B cell (primary cell): Measurements from ENCODE around the gene DSCAML1. TPM values are rescaled to one million over a fixed set of nuclear protein-coding genes. Genes with fewer than 3 reads are reported as not detected.

Source experiments
- ATAC-seq: fragments of 200-7000 bp; cut with Tn5 transposase; one replicate; pipeline ENCODE4 v1.10.0; 2021; ENCODE audit warnings: low read depth, mild to moderate bottlenecking, moderate number of reproducible peaks, moderate library complexity
- CTCF ChIA-PET: fragments of 350-600 bp; sonication (Branson Sonifier 250); formaldehyde crosslinking; loops from one replicate; lab custom pipeline; 2021; ENCODE audit warnings: antibody characterized with exemption, inconsistent platforms; lab: Charles Lee
- POLR2A ChIA-PET: fragments of 350-600 bp; sonication (Branson Sonifier 250); formaldehyde crosslinking; loops from one replicate; lab custom pipeline; 2021; ENCODE audit warnings: antibody characterized with exemption; lab: Charles Lee
- DNase-seq: peaks from one replicate; pipeline ENCODE4 v3.0.0; 2013
- H2AFZ ChIP-seq: 2 replicates; pipeline ENCODE4 v1.6.1; 2012; ENCODE audit warnings: mild to moderate bottlenecking, low read depth, low read length; ENCODE audit not compliant: insufficient read depth, poor library complexity, severe bottlenecking
- H3K27ac ChIP-seq, 2 donors: 1 replicate in 1 of 2; 2 replicates in 1 of 2; pipeline ENCODE4 v1.5.1; 2012 to 2013; ENCODE audit warnings: low read length in 2 of 2, mild to moderate bottlenecking in 2 of 2, moderate library complexity in 1 of 2
- H3K27me3 ChIP-seq, 4 experiments: fragments of 200-600 bp in 1 of 4; sonication (generic) in 1 of 4; replicated peaks in 1 of 4; 1 replicate in 2 of 4; 2 replicates in 2 of 4; pipeline versions ENCODE4 v1.6.1 to v1.7.0; 2013 to 2016; ENCODE audit warnings: low read length in 3 of 4, mild to moderate bottlenecking in 2 of 4, mixed read lengths in 1 of 4, moderate library complexity in 1 of 4; ENCODE audit not compliant: insufficient read depth in 4 of 4, control insufficient read depth in 3 of 4; ENCODE audit errors: control extremely low read depth in 1 of 4
- H3K36me3 ChIP-seq, 2 experiments: replicated peaks in 1 of 2; 1 replicate in 1 of 2; 2 replicates in 1 of 2; pipeline versions ENCODE4 v1.6.1 to v1.7.1; 2013; ENCODE audit warnings: low read length in 1 of 2; ENCODE audit not compliant: insufficient read depth in 2 of 2, control insufficient read depth in 1 of 2; ENCODE audit errors: control extremely low read depth in 1 of 2, extremely low read depth in 1 of 2
- H3K4me1 ChIP-seq, 2 donors: fragments of 200-600 bp in 1 of 2; sonication (generic) in 1 of 2; 1 replicate in 1 of 2; 2 replicates in 1 of 2; pipeline versions ENCODE4 v1.5.1 to v1.6.1; 2013 to 2017; ENCODE audit warnings: low read length in 2 of 2; ENCODE audit not compliant: control insufficient read depth in 2 of 2, insufficient read depth in 2 of 2
- H3K4me2 ChIP-seq: replicated peaks from 2 replicates; pipeline ENCODE3; 2012; ENCODE audit warnings: mild to moderate bottlenecking, low read depth, low read length; ENCODE audit not compliant: poor library complexity, severe bottlenecking
- H3K4me3 ChIP-seq, 5 experiments: fragments of 200-600 bp in 1 of 5; sonication (generic) in 1 of 5; 1 replicate in 3 of 5; 2 replicates in 2 of 5; pipeline versions ENCODE4 v1.5.1 to v1.7.0; 2011 to 2016; ENCODE audit warnings: low read length in 4 of 5, mild to moderate bottlenecking in 4 of 5, low read depth in 2 of 5, control low read depth in 1 of 5, moderate library complexity in 1 of 5; ENCODE audit not compliant: insufficient read depth in 1 of 5; ENCODE audit errors: control extremely low read depth in 1 of 5, extremely low read depth in 1 of 5
- H3K79me2 ChIP-seq: fragments of 200-600 bp; sonication (generic); one replicate; pipeline ENCODE4 v1.6.0; 2016; ENCODE audit warnings: low read length; ENCODE audit not compliant: control insufficient read depth, insufficient read depth
- H3K9ac ChIP-seq: fragments of 200-600 bp; sonication (generic); 2 replicates; pipeline ENCODE4 v1.6.1; 2017; ENCODE audit warnings: mild to moderate bottlenecking, low read length, moderate library complexity
- H3K9me3 ChIP-seq, 3 donors: one replicate each; pipeline versions ENCODE4 v1.6.1 to v1.7.1; 2013; ENCODE audit warnings: low read length in 2 of 3; ENCODE audit not compliant: control insufficient read depth in 2 of 3, insufficient read depth in 1 of 3; ENCODE audit errors: control extremely low read depth in 1 of 3
- H4K20me1 ChIP-seq: 2 replicates; pipeline ENCODE4 v1.6.0; 2012; ENCODE audit warnings: mild to moderate bottlenecking, low read length; ENCODE audit not compliant: insufficient read depth, control insufficient read depth, poor library complexity, severe bottlenecking
- H3K27ac Mint-ChIP-seq: one replicate; pipeline ENCODE4 v1.8.0; 2021; ENCODE audit warnings: mixed read lengths
- H3K27me3 Mint-ChIP-seq: one replicate; pipeline ENCODE4 v1.8.0; 2021; ENCODE audit warnings: mixed read lengths
- H3K4me1 Mint-ChIP-seq: one replicate; pipeline ENCODE4 v1.8.0; 2021; ENCODE audit warnings: mixed read lengths
- H3K4me3 Mint-ChIP-seq: one replicate; pipeline ENCODE4 v1.8.0; 2021; ENCODE audit warnings: mixed read lengths
- H3K9me3 Mint-ChIP-seq: one replicate; pipeline ENCODE4 v1.8.0; 2022; ENCODE audit warnings: mixed read lengths; ENCODE audit not compliant: insufficient read depth
- CTCF ChIP-seq: fragments of 200-600 bp; IDR thresholded peaks from one replicate; pipeline ENCODE4 v1.8.0; 2022; ENCODE audit warnings: antibody characterized with exemption, mild to moderate bottlenecking
- EZH2 ChIP-seq: IDR thresholded peaks from 2 replicates; pipeline ENCODE4 v1.6.1; 2012; ENCODE audit warnings: borderline replicate concordance, low read depth, mild to moderate bottlenecking, moderate library complexity, low read length; ENCODE audit not compliant: insufficient read depth, poor library complexity, severe bottlenecking
- WGBS: methylation state at CpG from one replicate; pipeline ENCODE4 v1.1.5; 2013; ENCODE audit warnings: missing lambda C conversion rate; ENCODE audit not compliant: insufficient coverage; 5-methylcytosine and 5-hydroxymethylcytosine counted together
- intact Hi-C: fragments of 100-400 bp; cut with micrococcal nuclease; formaldehyde crosslinking; loops from one replicate; pipeline ENCODE4 v1.10.0; 2022
- polyA plus RNA-seq: library from polyadenylated mRNA; depleted of rRNA; stranded (reverse); fragments of >200 nt; gene quantifications from 2 replicates; pipeline ENCODE4 v1.2.3, GENCODE V29; 2012
- total RNA-seq, 2 donors: library from RNA; stranded (reverse); fragments of 120-200 nt in 1 of 2; gene quantifications; 1 replicate in 1 of 2; 2 replicates in 1 of 2; pipeline versions ENCODE4 v1.2.3 to v1.2.4, GENCODE V29; 2013 to 2022

The DSCAML1 gene
- total and polyA plus RNA-seq, 2 donors (not counting 1 experiment from before 2014, with no cell fraction given) = 1.2 to 6.2 TPM

GRCh38 chr11:117678658-117679406 is 118.2 kb downstream of the DSCAML1 start:
- Mint-ChIP-seq H3K4me3 (no peak overlapping the region), H3K27me3 (peaks cover 50% of the 10 kb centered on the region), H3K4me1 (no peaks in the 10 kb centered on the region), H3K9me3 (no peaks in the 10 kb centered on the region), H3K27ac (no peak overlapping the region)
- H3K27ac ChIP-seq = no peak overlapping the region
- no peaks in the 10 kb centered on the region for H3K4me1 ChIP-seq
- no peaks in the 10 kb centered on the region for H3K9me3 ChIP-seq
- WGBS = 90% methylated on average over 18 of the region's 18 CpGs
- H3K4me3 ChIP-seq = no peak overlapping the region
- ChIA-PET POLR2A (no interaction called here), CTCF (no interaction called here)
- no peaks in the 10 kb centered on the region for H3K36me3 ChIP-seq
- no peak overlapping the region for H2AFZ ChIP-seq
- DNase-seq (no peak), ATAC-seq (no peak)
- no peak overlapping the region for H3K9ac ChIP-seq
- H3K79me2 ChIP-seq = no peaks in the 10 kb centered on the region
- no peak overlapping the region for H3K4me2 ChIP-seq
- H3K27me3 ChIP-seq = peaks cover 0 to 2% (median 0%) of the 10 kb centered on the region in 4 experiments
- H4K20me1 ChIP-seq = no peaks in the 10 kb centered on the region
- intact Hi-C loops = no loop called here
- TF ChIP-seq EZH2 (no peak), CTCF (no peak)

- no peak overlapping the region for H3K27ac ChIP-seq
- WGBS = 94% methylated on average over 9 of the region's 12 CpGs
- no peaks in the 10 kb centered on the region for H3K9me3 Mint-ChIP-seq
- intact Hi-C loops = no loop called here
- no peak overlapping the region for H3K4me3 ChIP-seq
- DNase-seq (no peak), ATAC-seq (no peak)
- H3K4me1 ChIP-seq = no peaks in the 10 kb centered on the region
- H3K27ac Mint-ChIP-seq = no peak overlapping the region
- H2AFZ ChIP-seq = no peak overlapping the region
- H3K4me2 ChIP-seq = no peak overlapping the region
- no peaks in the 10 kb centered on the region for H3K9me3 ChIP-seq
- CTCF ChIA-PET = no interaction called here
- peaks cover 0 to 2% (median 0%) of the 10 kb centered on the region in 4 experiments for H3K27me3 ChIP-seq
- POLR2A ChIA-PET = no interaction called here
- no peak overlapping the region for H3K4me3 Mint-ChIP-seq
- H3K36me3 ChIP-seq = no peaks in the 10 kb centered on the region
- H3K79me2 ChIP-seq = no peaks in the 10 kb centered on the region
- no peak overlapping the region for H3K9ac ChIP-seq
- TF ChIP-seq CTCF (no peak), EZH2 (no peak)
- H3K27me3 Mint-ChIP-seq = peaks cover 45% of the 10 kb centered on the region
- no peaks in the 10 kb centered on the region for H4K20me1 ChIP-seq
- no peaks in the 10 kb centered on the region for H3K4me1 Mint-ChIP-seq
Measured at GRCh38 chr11:117677729-117678310, 119.2 kb downstream of the DSCAML1 start.
